ENCODE results near the gene CACNB1. TPM values are rescaled to one million over a fixed set of nuclear protein-coding genes. Genes with fewer than 3 reads are reported as not detected.
A peak's percentile ranks its signal among the peaks of the same experiment; 100 is the strongest.

Gene CACNB1
- total and polyA plus RNA-seq, 2 of the 13 experiments (the other 11 are each of a cell fraction or from before 2014, with no cell fraction given), result 0.75 to 1.5 TPM

DNA sequence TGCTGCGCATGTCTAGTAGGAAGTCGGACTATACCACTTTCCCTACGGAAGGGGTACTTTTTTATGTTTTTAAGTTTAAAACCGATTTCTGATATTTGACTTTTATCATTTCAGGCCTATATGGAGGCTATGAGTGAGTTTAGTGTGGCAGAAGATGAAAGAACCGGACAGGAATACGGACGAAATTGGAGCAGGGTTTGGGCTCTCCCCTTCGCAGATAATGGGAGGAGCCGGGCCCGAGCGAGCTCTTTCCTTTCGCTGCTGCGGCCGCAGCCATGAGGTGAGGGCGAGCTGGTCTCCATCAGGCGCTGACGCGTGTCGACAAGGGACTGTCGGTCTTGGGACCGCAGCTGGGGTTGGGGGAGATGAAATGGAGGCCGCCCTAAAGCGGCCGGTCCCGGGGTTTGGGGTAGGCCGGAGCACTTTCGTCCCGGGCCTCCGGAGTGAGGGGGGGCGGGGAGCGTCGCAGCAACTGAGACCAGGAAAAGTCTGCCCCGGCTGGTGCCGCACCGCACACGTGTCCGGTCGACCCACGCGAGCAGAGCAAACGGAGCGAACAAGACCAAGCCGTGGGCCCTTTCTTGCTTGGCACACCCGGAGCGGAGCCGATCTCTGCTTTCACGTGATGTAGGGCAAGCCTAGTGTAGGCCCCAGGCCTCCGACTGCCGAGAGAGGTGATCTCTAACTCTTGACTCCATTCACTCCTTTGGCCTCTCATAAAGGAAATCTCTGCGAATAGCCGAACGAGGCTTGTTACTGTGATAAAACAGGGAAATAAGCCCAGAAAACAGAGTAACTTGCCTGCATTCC, 2.8 kb upstream of the CACNB1 start, which contains the start of gene RPL19 (continued):
- TF ChIP-seq, protein P1, sequence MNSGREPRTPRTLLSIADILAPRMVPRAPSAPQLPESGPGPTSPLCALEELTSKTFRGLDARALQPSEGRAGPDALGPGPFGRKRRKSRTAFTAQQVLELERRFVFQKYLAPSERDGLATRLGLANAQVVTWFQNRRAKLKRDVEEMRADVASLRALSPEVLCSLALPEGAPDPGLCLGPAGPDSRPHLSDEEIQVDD (CRISPR knock-in tag; IDR thresholded peaks at IDR 0.05; ENCODE audit: borderline replicate concordance), result peak; percentile 83; the same call in 1 of the 2 replicates
- TF ChIP-seq REXO4 (CRISPR knock-in tag; IDR thresholded peaks at IDR 0.05; ENCODE audit: borderline replicate concordance) (no peak), PCBP2 (optimal IDR thresholded peaks at IDR 0.05; ENCODE audit: low read depth, low read length, poor library complexity, severe bottlenecking) (no peak), ZNF460 (CRISPR knock-in tag; IDR thresholded peaks at IDR 0.05; ENCODE audit: borderline replicate concordance) (no peak), ZSCAN21 (CRISPR knock-in tag; IDR thresholded peaks at IDR 0.05; ENCODE audit: borderline replicate concordance) (no peak; the same call in none of the 2 replicates), THAP11 (CRISPR knock-in tag; IDR thresholded peaks at IDR 0.05) (peak; percentile 68), MTA1 (CRISPR knock-in tag; IDR thresholded peaks at IDR 0.05; ENCODE audit: borderline replicate concordance) (peak; percentile 50; the same call in 1 of the 2 replicates), DNMT3B (CRISPR knock-in tag; conservative IDR thresholded peaks at IDR 0.05) (no peak), NFKBIZ (CRISPR knock-in tag; IDR thresholded peaks at IDR 0.05) (peak; percentile 36; the same call in 1 of the 2 replicates), ZNF772 (CRISPR knock-in tag; IDR thresholded peaks at IDR 0.05) (peak; percentile 94), ZNF343 (CRISPR knock-in tag; IDR thresholded peaks at IDR 0.05) (peak; percentile 79; the same call in 1 of the 2 replicates), HNRNPK (IDR thresholded peaks at IDR 0.05; ENCODE audit: low read depth, low read length, poor library complexity, severe bottlenecking) (no peak), ZNF629 (CRISPR knock-in tag; conservative IDR thresholded peaks at IDR 0.05) (no peak), MBNL3 (CRISPR knock-in tag; conservative IDR thresholded peaks at IDR 0.05) (no peak)
- TF ChIP-seq, protein P2, sequence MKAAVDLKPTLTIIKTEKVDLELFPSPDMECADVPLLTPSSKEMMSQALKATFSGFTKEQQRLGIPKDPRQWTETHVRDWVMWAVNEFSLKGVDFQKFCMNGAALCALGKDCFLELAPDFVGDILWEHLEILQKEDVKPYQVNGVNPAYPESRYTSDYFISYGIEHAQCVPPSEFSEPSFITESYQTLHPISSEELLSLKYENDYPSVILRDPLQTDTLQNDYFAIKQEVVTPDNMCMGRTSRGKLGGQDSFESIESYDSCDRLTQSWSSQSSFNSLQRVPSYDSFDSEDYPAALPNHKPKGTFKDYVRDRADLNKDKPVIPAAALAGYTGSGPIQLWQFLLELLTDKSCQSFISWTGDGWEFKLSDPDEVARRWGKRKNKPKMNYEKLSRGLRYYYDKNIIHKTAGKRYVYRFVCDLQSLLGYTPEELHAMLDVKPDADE (CRISPR knock-in tag; IDR thresholded peaks at IDR 0.05), result no peak; the same call in 1 of the 2 replicates
- TF ChIP-seq, protein P3, sequence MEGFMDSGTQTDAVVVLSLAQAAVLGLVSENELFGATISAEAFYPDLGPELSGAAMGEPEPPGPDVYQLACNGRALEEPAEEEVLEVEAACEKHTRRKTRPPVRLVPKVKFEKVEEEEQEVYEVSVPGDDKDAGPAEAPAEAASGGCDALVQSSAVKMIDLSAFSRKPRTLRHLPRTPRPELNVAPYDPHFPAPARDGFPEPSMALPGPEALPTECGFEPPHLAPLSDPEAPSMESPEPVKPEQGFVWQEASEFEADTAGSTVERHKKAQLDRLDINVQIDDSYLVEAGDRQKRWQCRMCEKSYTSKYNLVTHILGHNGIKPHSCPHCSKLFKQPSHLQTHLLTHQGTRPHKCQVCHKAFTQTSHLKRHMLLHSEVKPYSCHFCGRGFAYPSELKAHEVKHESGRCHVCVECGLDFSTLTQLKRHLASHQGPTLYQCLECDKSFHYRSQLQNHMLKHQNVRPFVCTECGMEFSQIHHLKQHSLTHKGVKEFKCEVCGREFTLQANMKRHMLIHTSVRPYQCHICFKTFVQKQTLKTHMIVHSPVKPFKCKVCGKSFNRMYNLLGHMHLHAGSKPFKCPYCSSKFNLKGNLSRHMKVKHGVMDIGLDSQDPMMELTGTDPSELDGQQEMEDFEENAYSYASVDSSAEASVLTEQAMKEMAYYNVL (CRISPR knock-in tag; IDR thresholded peaks at IDR 0.05; ENCODE audit: borderline replicate concordance), result 0 out of 2 replicates have a peak, but pooled peaks have one; percentile 42
- TF ChIP-seq, protein P4, sequence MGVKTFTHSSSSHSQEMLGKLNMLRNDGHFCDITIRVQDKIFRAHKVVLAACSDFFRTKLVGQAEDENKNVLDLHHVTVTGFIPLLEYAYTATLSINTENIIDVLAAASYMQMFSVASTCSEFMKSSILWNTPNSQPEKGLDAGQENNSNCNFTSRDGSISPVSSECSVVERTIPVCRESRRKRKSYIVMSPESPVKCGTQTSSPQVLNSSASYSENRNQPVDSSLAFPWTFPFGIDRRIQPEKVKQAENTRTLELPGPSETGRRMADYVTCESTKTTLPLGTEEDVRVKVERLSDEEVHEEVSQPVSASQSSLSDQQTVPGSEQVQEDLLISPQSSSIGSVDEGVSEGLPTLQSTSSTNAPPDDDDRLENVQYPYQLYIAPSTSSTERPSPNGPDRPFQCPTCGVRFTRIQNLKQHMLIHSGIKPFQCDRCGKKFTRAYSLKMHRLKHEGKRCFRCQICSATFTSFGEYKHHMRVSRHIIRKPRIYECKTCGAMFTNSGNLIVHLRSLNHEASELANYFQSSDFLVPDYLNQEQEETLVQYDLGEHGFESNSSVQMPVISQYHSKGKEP (CRISPR knock-in tag; IDR thresholded peaks at IDR 0.05), result no peak
- TF ChIP-seq, protein P5, sequence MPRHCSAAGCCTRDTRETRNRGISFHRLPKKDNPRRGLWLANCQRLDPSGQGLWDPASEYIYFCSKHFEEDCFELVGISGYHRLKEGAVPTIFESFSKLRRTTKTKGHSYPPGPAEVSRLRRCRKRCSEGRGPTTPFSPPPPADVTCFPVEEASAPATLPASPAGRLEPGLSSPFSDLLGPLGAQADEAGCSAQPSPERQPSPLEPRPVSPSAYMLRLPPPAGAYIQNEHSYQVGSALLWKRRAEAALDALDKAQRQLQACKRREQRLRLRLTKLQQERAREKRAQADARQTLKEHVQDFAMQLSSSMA (CRISPR knock-in tag; IDR thresholded peaks at IDR 0.05), result peak; percentile 33; the same call in 1 of the 2 replicates
- TF ChIP-seq, protein P6, sequence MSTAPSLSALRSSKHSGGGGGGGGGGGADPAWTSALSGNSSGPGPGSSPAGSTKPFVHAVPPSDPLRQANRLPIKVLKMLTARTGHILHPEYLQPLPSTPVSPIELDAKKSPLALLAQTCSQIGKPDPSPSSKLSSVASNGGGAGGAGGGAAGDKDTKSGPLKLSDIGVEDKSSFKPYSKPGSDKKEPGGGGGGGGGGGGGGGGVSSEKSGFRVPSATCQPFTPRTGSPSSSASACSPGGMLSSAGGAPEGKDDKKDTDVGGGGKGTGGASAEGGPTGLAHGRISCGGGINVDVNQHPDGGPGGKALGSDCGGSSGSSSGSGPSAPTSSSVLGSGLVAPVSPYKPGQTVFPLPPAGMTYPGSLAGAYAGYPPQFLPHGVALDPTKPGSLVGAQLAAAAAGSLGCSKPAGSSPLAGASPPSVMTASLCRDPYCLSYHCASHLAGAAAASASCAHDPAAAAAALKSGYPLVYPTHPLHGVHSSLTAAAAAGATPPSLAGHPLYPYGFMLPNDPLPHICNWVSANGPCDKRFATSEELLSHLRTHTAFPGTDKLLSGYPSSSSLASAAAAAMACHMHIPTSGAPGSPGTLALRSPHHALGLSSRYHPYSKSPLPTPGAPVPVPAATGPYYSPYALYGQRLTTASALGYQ (CRISPR knock-in tag; IDR thresholded peaks at IDR 0.05), result peak; percentile 4; the same call in 1 of the 2 replicates
